ENCODE measurements around the gene TRAPPC3L.

The TRAPPC3L gene

GRCh38 chr6:116556814-116557415 is 11.4 kb upstream of the TRAPPC3L start:
- no peak for DNase-seq

GRCh38 chr6:116556065-116556464 is 10.6 kb upstream of the TRAPPC3L start:
- DNase-seq, result no peak

GRCh38 chr6:116553451-116553850 is 8.0 kb upstream of the TRAPPC3L start, which contains the start of gene CALHM4:
Gene CALHM4 (plus strand): TSS chr6:116553751. CDS start chr6:116553794, 43 bp downstream.
- no peak for DNase-seq

- no peak for DNase-seq
These were observed 5.3 kb upstream of the TRAPPC3L start for GRCh38 chr6:116550796-116551195.

- no peak for DNase-seq
These were observed 1.9 kb upstream of the TRAPPC3L start for GRCh38 chr6:116547358-116547757.

- DNase-seq, result no peak
These were observed 2.3 kb downstream of the TRAPPC3L start for GRCh38 chr6:116543149-116543548.

GRCh38 chr6:116542426-116542825 is 3.1 kb downstream of the TRAPPC3L start:
- DNase-seq, result no peak

GRCh38 chr6:116536216-116536621 is 9.3 kb downstream of the TRAPPC3L start:
- no peak for DNase-seq

GRCh38 chr6:116535109-116535508 is 10.4 kb downstream of the TRAPPC3L start:
- no peak for DNase-seq

GRCh38 chr6:116533233-116533957 is 12.1 kb downstream of the TRAPPC3L start:
- no peak for DNase-seq

GRCh38 chr6:116531675-116532570 is 13.6 kb downstream of the TRAPPC3L start:
- peak; percentile 48 for DNase-seq

- no peak for DNase-seq
These were observed 15.0 kb downstream of the TRAPPC3L start for GRCh38 chr6:116530436-116530835.

GRCh38 chr6:116529466-116530290 is 15.8 kb downstream of the TRAPPC3L start:
- DNase-seq, result no peak

GRCh38 chr6:116528780-116529179 is 16.7 kb downstream of the TRAPPC3L start:
- no peak for DNase-seq

GRCh38 chr6:116528133-116528532 is 17.4 kb downstream of the TRAPPC3L start:
- no peak for DNase-seq

GRCh38 chr6:116524236-116524635 is 21.2 kb downstream of the TRAPPC3L start:
- DNase-seq, result no peak

GRCh38 chr6:116522896-116523295 is 22.6 kb downstream of the TRAPPC3L start:
- no peak for DNase-seq

GRCh38 chr6:116518621-116519368 is 26.7 kb downstream of the TRAPPC3L start:
- DNase-seq, result no peak

- DNase-seq, result no peak
These were observed 30.3 kb downstream of the TRAPPC3L start for GRCh38 chr6:116515141-116515540.

GRCh38 chr6:116514111-116514510 is 31.4 kb downstream of the TRAPPC3L start:
- no peak for DNase-seq

- no peak for DNase-seq
These were observed 32.1 kb downstream of the TRAPPC3L start for GRCh38 chr6:116513224-116513875.

Measured in T-helper 9 cell (primary cell).